AG04449 (cell line): ENCODE results near the gene METTL23.

Experiments
- CTCF ChIA-PET: fragments of 350-600 bp; formaldehyde crosslinking; extraction: SDS; loops from one replicate; lab custom pipeline; 2021; ENCODE audit warnings: antibody characterized with exemption; lab: Yijun Ruan, JAX
- POLR2A ChIA-PET: fragments of 400-600, 350-600 bp; formaldehyde crosslinking; extraction: SDS; loops from one replicate; lab custom pipeline; 2020; ENCODE audit warnings: antibody characterized with exemption, inconsistent platforms; lab: Yijun Ruan, JAX
- DNase-seq: peaks from one replicate; pipeline ENCODE4 v3.0.0-alpha.2; 2010; ENCODE audit warnings: low read depth, low spot score
- H3K4me3 ChIP-seq: 2 replicates; pipeline ENCODE4 v1.5.1; 2011; ENCODE audit warnings: low read depth, mild to moderate bottlenecking, control low read depth, low read length
- CTCF ChIP-seq: IDR thresholded peaks from one replicate; pipeline ENCODE4 v1.5.1; 2011; ENCODE audit warnings: mild to moderate bottlenecking, moderate library complexity, low read length, control low read depth, inconsistent platforms; ENCODE audit not compliant: insufficient read depth; ENCODE audit errors: missing control alignments

Gene METTL23

GRCh38 chr17:76682296-76682695 is 44.3 kb upstream of the METTL23 start:
- POLR2A ChIA-PET: interaction anchor here (0.7 to 2.0 kb wide), 3 partner anchors 9 to 55 kb away, joined by 3 to 8 read pairs (median 6); partner anchors contain the start of genes MFSD11 and SRSF2
- no peak for TF ChIP-seq CTCF

GRCh38 chr17:76683011-76683755 is 43.5 kb upstream of the METTL23 start:
- no peak for TF ChIP-seq CTCF
- DNase-seq: no peak
- no peak overlapping the region for H3K4me3 ChIP-seq
- POLR2A ChIA-PET: no interaction called here
- CTCF ChIA-PET: interaction anchor here (1.4 to 1.5 kb wide), 2 partner anchors 14 to 31 kb away, joined by 4 to 5 read pairs; no protein-coding TSS in a partner anchor

More at GRCh38 chr17:76682296-76682695, 44.3 kb upstream of the METTL23 start:
- no peak for DNase-seq
- H3K4me3 ChIP-seq: no peak overlapping the region
- CTCF ChIA-PET: interaction anchor here (0.9 to 2.4 kb wide), 16 partner anchors 10 to 159 kb away, joined by 3 to 25 read pairs (median 8); partner anchors contain the start of genes MXRA7 and ST6GALNAC1

- H3K4me3 ChIP-seq: no peak overlapping the region
- CTCF ChIA-PET: interaction anchor here (1.0 to 1.5 kb wide), 3 partner anchors 9 to 30 kb away, joined by 3 to 5 read pairs (median 4); no protein-coding TSS in a partner anchor
- no peak for DNase-seq
- POLR2A ChIA-PET: no interaction called here
- TF ChIP-seq CTCF: no peak
These were observed 42.5 kb upstream of the METTL23 start for GRCh38 chr17:76683921-76684745.

- no peak for DNase-seq
- CTCF ChIA-PET: interaction anchor here (0.8 to 1.0 kb wide), 2 partner anchors 10 to 163 kb away, joined by 3 to 4 read pairs; no protein-coding TSS in a partner anchor
- no peak overlapping the region for H3K4me3 ChIP-seq
- TF ChIP-seq CTCF: no peak
- POLR2A ChIA-PET: no interaction called here
These were observed 41.9 kb upstream of the METTL23 start for GRCh38 chr17:76684756-76685155.

GRCh38 chr17:76685366-76685765 is 41.3 kb upstream of the METTL23 start:
- POLR2A ChIA-PET: no interaction called here
- H3K4me3 ChIP-seq: no peak overlapping the region
- DNase-seq: no peak
- CTCF ChIA-PET: interaction anchor here (0.8 to 1.1 kb wide), 2 partner anchors 62 to 163 kb away, joined by 3 to 4 read pairs; no protein-coding TSS in a partner anchor
- no peak for TF ChIP-seq CTCF
